HG02588 (cell line): Measurements from ENCODE around the gene CCSER1.
"Not testable (repeated sequence)": the region's sequence is repeated elsewhere in the genome, so short reads cannot be mapped to it uniquely, and the experiment has no call there.

Experiments used
- ATAC-seq: cut with Tn5 transposase; IDR thresholded peaks from one replicate; pipeline ENCODE4 v1.9.1; 2021; ENCODE audit warnings: mild to moderate bottlenecking, moderate library complexity; ENCODE audit not compliant: unreplicated experiment

The CCSER1 gene

GRCh38 chr4:91447168-91447567 lies 1320.0 kb downstream of the CCSER1 start:
- ATAC-seq, result no peak

GRCh38 chr4:91448668-91449330 lies 1321.6 kb downstream of the CCSER1 start:
- ATAC-seq, result no peak

- ATAC-seq, result no peak
Measured at GRCh38 chr4:91454111-91454510, 1326.9 kb downstream of the CCSER1 start.

- not testable (repeated sequence) for ATAC-seq
Measured at GRCh38 chr4:91462566-91462965, 1335.4 kb downstream of the CCSER1 start.

GRCh38 chr4:91470671-91471070 lies 1343.5 kb downstream of the CCSER1 start:
- no peak for ATAC-seq

- no peak for ATAC-seq
Measured at GRCh38 chr4:91471280-91471679, 1344.1 kb downstream of the CCSER1 start.

GRCh38 chr4:91472046-91472445 lies 1344.9 kb downstream of the CCSER1 start:
- ATAC-seq, result no peak

GRCh38 chr4:91485415-91485814 lies 1358.2 kb downstream of the CCSER1 start:
- no peak for ATAC-seq

- no peak for ATAC-seq
Measured at GRCh38 chr4:91488946-91489345, 1361.8 kb downstream of the CCSER1 start.

GRCh38 chr4:91497892-91498291 lies 1370.7 kb downstream of the CCSER1 start:
- ATAC-seq, result no peak

GRCh38 chr4:91502365-91502764 lies 1375.2 kb downstream of the CCSER1 start:
- ATAC-seq, result no peak

- ATAC-seq, result no peak
Measured at GRCh38 chr4:91513326-91513725, 1386.1 kb downstream of the CCSER1 start.

GRCh38 chr4:91519155-91519554 lies 1392.0 kb downstream of the CCSER1 start:
- no peak for ATAC-seq

- no peak for ATAC-seq
Measured at GRCh38 chr4:91525621-91526020, 1398.4 kb downstream of the CCSER1 start.

GRCh38 chr4:91527056-91527455 lies 1399.9 kb downstream of the CCSER1 start:
- ATAC-seq, result no peak

- no peak for ATAC-seq
Measured at GRCh38 chr4:91567594-91567993, 1440.4 kb downstream of the CCSER1 start.

- no peak for ATAC-seq
Measured at GRCh38 chr4:91577864-91578263, 1450.7 kb downstream of the CCSER1 start.

- no peak for ATAC-seq
Measured at GRCh38 chr4:91590260-91590659, 1463.1 kb downstream of the CCSER1 start.

GRCh38 chr4:91592125-91592524 lies 1464.9 kb downstream of the CCSER1 start:
- ATAC-seq, result no peak

GRCh38 chr4:91596718-91597117 lies 1469.5 kb downstream of the CCSER1 start:
- no peak for ATAC-seq

- no peak for ATAC-seq
Measured at GRCh38 chr4:91598696-91599095, 1471.5 kb downstream of the CCSER1 start.

GRCh38 chr4:91600301-91600700 lies 1473.1 kb downstream of the CCSER1 start:
- ATAC-seq, result no peak

- ATAC-seq, result no peak
Measured at GRCh38 chr4:91601401-91601800, 1474.2 kb downstream of the CCSER1 start.
